HG03354 (cell line): ENCODE data around the gene TMEM178B.
A peak's percentile ranks its signal among the peaks of the same experiment; 100 is the strongest.

Experiments used
- ATAC-seq: cut with Tn5 transposase; IDR thresholded peaks from one replicate; pipeline ENCODE4 v1.9.1; 2021; ENCODE audit warnings: mild to moderate bottlenecking; ENCODE audit not compliant: unreplicated experiment, poor library complexity, severe bottlenecking

The TMEM178B gene

GRCh38 chr7:141477865-141478264 is 404.0 kb downstream of the TMEM178B start:
- no peak for ATAC-seq

- ATAC-seq: no peak
These were observed 405.0 kb downstream of the TMEM178B start for GRCh38 chr7:141478845-141479244.

GRCh38 chr7:141480953-141481352 is 407.1 kb downstream of the TMEM178B start:
- ATAC-seq: no peak

- no peak for ATAC-seq
These were observed 408.1 kb downstream of the TMEM178B start for GRCh38 chr7:141481971-141482370.

GRCh38 chr7:141483044-141483443 is 409.2 kb downstream of the TMEM178B start:
- ATAC-seq: peak; percentile 65

- ATAC-seq: no peak
These were observed 411.0 kb downstream of the TMEM178B start for GRCh38 chr7:141484907-141485306.

- ATAC-seq: no peak
These were observed 413.1 kb downstream of the TMEM178B start for GRCh38 chr7:141486959-141487358.

GRCh38 chr7:141490474-141490873 is 416.6 kb downstream of the TMEM178B start:
- no peak for ATAC-seq

- ATAC-seq: no peak
These were observed 421.2 kb downstream of the TMEM178B start for GRCh38 chr7:141495057-141495456.

GRCh38 chr7:141497391-141497790 is 423.5 kb downstream of the TMEM178B start:
- no peak for ATAC-seq

GRCh38 chr7:141500608-141501007 is 426.7 kb downstream of the TMEM178B start:
- no peak for ATAC-seq

- ATAC-seq: no peak
These were observed 427.6 kb downstream of the TMEM178B start for GRCh38 chr7:141501451-141501850.

- no peak for ATAC-seq
These were observed 437.4 kb downstream of the TMEM178B start for GRCh38 chr7:141511316-141511675.

GRCh38 chr7:141511676-141512396 is 438.0 kb downstream of the TMEM178B start:
- ATAC-seq: no peak

- ATAC-seq: no peak
These were observed 438.7 kb downstream of the TMEM178B start for GRCh38 chr7:141512597-141512996.

- no peak for ATAC-seq
These were observed 439.9 kb downstream of the TMEM178B start for GRCh38 chr7:141513720-141514119.

- ATAC-seq: no peak
These were observed 442.1 kb downstream of the TMEM178B start for GRCh38 chr7:141515941-141516340.

GRCh38 chr7:141519623-141520022 is 445.8 kb downstream of the TMEM178B start:
- ATAC-seq: no peak

- no peak for ATAC-seq
These were observed 448.9 kb downstream of the TMEM178B start for GRCh38 chr7:141522657-141523342.

GRCh38 chr7:141525973-141526514 is 452.2 kb downstream of the TMEM178B start:
- ATAC-seq: no peak

GRCh38 chr7:141527076-141527475 is 453.2 kb downstream of the TMEM178B start:
- ATAC-seq: no peak
